ENCODE data around the gene MTG2.
A peak's percentile ranks its signal among the peaks of the same experiment; 100 is the strongest.

GRCh38 chr20:62237801-62238568 lies 55.2 kb downstream of the MTG2 start, which contains the start of gene OSBPL2:
- TF ChIP-seq CTCF (IDR thresholded peaks at IDR 0.05; ENCODE audit: poor library complexity, severe bottlenecking) (no peak), EZH2 (IDR thresholded peaks at IDR 0.05; ENCODE audit: borderline replicate concordance, insufficient read depth, low read length, poor library complexity, severe bottlenecking) (no peak), REST (IDR thresholded peaks at IDR 0.05; ENCODE audit: borderline replicate concordance) (no peak), MXI1 (conservative IDR thresholded peaks at IDR 0.05; ENCODE audit: poor library complexity, severe bottlenecking) (peak; percentile 32), POLR2AphosphoS5 (IDR thresholded peaks at IDR 0.05) (peak; percentile 72)

Measured in neural cell (in vitro differentiated cells).